Mucosa of gallbladder (tissue), 1 donor: ENCODE results near the gene ZNF419. TPM values are rescaled to one million over a fixed set of nuclear protein-coding genes. Genes with fewer than 3 reads are reported as not detected.
A peak's percentile ranks its signal among the peaks of the same experiment; 100 is the strongest.
"Not testable (repeated sequence)": the region's sequence is repeated elsewhere in the genome, so short reads cannot be mapped to it uniquely, and the experiment has no call there.

Experiments
- DNase-seq: peaks from one replicate; pipeline ENCODE4 v3.0.0-alpha.2; 2020; ENCODE audit warnings: low spot score
- total RNA-seq: library from RNA; stranded (reverse); gene quantifications from one replicate; pipeline ENCODE4 v1.2.1, GENCODE V29; 2021
- donor health status: DM: no; HTN: no; CAD: no.

Gene ZNF419
- 9.6 TPM for total RNA-seq

DNA sequence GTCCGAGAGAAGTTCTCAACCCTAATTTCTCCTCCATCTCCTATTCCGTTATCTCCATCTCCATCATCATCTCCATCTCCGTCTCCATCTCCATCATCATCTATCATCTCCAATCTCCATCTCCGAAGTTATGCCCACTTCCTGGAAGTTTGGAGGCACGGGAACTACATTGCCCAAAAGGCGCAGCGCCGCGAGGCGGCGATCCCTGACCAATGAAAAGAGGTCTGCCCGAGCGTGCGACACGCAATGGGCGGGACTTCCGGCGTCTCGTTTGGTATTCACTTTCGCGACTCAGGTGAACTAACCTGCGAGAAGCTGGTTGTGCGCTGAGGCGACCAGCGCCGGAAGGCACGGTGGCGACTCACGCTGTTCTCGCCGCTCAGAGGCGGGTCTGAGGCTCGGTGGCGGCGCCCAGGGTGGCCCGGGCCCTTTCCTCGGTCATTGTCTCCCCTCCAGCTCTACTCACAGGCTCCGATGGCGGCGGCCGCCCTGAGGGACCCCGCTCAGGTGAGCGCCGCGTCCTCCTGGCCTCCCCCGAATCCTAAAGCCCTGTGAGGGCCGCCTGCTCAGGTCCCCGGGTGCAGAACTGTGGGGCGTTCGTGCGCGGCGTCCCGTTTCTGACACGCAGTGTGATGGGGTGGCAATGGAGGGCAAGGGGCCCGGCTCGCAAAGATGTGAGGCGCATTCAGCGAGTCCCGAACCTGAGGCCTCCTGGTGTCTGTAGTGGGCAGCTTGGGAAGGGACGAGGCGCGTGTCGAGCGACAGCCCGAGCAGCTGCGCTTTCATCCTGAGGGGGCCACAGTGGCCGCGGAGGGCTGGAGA, at the start of gene ZNF419:
ZNF419 (plus strand) TSS at position 274 of the 822 bp plus-strand sequence; CDS start at position 475, 201 bp downstream.
- DNase-seq, result peak; percentile 94

DNA sequence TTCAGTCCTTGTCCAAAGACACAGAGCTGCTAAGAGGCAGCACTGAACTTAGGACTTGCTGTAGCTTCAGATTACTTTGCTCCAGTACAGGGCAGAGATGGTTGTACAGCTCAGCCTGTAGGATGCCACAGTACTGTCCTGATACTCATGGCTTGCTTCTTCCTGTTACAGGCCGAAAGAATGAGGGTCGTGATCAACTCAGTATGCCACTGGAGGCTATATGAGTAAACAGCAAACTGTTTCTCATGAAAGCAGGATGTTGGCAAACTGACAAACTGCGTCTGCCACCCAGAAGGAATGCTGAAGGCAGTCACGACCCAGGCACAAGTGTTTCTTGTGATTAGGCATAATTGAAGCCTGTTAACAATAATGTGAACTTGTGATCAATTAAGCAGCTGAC, 49.6 kb upstream of the ZNF419 start:
- DNase-seq, result no peak

DNA sequence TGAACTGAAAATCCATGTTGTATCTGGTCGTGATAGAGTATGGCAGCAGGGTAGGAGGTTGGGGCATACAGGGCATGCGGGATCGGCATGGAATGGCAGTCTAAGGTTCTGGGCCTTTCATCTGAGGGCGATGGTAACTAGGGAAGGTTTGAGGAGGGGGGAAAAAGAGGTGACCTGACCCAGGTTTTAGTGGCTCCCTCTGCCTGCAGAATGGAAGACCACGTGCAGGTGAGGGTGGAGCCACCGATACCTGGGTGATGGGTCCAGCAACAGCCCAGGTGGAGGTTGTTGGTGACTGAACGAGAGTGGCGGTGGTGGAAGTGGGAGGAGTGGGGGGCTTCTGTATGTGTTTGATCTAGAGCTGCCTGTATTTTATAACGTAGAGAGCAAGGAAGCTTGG, 48.6 kb upstream of the ZNF419 start:
- no peak for DNase-seq

DNA sequence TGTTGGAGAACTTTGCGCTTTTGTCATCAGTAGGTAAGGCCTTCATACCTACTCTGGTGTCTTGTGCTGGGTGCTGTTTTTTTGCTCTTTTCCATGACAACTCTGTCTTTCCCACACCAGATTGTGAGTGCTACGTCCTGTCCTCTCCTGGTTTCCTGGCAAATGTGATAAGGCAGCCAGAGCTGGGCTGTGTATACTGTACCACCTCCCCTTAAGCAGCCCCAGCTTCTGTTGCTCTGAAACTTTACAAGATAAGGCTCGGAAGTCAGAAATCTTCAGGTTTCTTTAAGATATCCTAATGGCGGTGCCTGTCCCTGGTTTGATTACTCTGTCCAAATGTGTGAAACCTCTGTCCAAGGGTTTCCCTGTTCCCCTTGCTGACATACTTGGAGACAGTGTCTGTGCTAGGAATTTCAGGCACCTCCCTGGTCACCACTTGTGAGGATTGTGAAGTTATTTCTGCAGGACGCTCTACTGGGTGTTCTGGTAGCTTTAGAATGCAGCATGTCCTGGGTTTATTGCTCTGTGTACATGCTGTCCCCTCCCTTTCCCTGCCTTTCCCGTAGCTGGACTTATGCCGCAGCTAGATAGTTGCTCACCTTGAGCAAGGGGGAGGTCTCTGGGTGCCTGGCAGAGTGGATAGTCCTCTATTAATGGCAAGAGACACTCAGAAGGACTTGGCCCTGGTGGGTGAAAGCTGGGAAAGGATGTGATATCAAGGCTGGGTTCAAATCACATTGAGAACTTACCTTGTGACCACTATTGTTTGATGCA, 45.4 kb upstream of the ZNF419 start:
- no peak for DNase-seq

DNA sequence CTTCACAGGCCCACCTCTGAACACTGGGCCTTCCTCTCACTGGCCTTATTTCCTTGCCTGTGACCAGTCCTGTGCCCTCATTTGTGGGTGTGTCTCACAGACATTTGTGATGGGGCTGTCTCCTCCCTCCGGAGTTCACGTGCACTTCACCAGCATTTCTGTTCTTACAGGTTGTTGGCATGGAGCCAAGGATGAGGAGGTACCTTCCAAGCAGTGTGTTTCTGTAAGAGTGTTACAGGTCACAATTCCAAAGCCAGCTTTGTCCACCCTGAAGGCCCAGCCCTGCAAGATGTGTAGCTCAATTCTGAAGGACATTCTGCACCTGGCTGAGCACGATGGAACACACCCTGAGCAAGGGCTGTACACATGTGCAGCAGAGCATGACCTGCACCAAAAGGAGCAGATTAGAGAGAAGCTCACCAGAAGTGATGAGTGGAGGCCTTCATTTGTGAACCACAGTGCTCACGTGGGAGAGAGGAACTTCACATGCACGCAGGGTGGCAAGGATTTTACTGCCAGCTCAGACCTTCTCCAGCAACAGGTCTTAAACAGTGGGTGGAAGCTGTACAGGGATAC, 44.3 kb upstream of the ZNF419 start:
- no peak for DNase-seq

DNA sequence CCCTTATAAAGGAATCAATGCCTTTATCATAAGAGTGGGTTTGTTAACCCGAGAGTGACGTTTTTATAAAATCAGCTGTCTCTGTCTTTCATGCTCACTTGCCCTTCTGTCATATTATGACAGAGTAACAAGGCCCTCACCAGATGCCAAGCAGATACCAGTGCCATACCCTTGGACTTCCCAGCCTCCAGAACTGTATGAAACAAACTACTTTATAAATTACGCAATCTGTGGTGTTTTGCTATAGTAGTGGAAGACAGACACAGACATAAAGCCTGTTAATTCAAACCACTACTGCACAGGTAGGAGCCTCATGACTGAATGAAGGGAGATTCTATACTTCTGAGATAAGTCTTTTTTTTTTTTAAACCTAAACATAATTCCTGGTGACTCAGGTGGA, 35.2 kb upstream of the ZNF419 start:
- DNase-seq, result no peak

DNA sequence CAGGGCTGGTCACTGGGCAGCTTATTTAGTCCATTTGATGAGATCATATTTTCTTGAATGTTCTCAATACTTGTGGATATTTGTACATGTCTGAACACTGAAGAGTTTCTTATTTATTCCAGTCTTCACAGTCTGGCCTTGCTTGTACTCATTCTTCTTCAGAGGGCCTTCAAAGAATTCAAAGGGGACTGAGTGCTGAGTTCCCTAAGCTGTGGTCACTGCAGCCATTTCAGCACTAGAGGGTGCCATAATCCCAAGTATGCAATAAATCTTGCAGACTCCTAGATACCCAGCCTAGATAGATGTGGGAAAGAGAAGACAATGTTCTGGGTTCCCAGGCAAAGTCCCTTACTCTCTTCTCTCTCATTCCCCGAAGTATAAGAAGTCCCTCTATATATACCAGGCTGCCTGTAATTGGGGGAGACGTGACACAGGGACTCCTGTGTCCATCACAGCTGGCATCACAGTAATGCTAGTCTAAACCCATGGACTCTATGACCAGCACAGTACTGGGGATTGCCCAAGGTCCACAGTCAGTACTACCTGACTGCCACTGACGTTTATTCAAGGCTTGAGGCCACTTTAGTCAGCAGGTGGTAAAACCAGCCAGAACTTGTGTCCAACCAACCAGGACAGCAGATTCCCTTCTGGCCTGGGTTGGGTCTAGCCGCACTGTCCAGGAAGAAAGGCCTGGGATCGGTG, 21.7 kb upstream of the ZNF419 start:
- DNase-seq, result no peak

DNA sequence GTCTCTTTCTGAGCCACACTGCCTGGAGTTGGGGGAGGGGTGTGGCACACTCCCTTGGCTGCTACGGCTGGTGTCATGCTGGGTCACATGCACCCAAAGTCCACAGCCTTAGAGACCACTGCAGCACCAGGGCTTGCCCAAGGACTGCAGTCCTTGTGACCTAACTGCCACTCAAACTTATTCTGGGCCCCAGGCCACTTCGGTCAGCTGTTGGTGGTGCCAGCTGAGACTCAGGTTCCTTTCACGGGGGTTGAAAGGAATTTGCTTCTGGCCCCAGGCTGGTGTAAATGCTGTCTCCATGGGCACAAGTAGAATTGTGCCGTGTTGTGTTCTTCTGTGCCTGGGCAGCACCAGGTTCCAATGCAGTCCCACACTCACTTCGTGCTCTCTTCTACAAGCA, 21.1 kb upstream of the ZNF419 start:
- DNase-seq, result no peak

DNA sequence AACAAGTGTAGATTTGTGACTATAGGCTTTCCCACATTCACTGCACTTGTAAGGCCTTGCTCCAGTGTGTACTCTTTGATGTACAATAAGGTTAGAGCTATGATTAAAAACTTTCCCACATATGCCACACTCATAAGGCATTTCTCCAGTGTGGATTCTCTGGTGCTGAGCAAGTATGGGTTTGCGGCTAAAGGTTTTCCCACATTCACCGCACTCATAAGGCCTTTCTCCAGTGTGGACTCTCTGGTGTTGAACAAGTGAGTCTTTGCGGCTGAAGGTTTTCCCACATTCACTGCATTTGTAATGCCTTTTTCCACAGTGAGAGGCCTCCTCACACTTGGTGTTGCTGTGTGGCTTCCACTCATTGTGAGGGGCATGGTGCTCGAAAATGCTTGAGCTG, 13.9 kb upstream of the ZNF419 start:
- no peak for DNase-seq

DNA sequence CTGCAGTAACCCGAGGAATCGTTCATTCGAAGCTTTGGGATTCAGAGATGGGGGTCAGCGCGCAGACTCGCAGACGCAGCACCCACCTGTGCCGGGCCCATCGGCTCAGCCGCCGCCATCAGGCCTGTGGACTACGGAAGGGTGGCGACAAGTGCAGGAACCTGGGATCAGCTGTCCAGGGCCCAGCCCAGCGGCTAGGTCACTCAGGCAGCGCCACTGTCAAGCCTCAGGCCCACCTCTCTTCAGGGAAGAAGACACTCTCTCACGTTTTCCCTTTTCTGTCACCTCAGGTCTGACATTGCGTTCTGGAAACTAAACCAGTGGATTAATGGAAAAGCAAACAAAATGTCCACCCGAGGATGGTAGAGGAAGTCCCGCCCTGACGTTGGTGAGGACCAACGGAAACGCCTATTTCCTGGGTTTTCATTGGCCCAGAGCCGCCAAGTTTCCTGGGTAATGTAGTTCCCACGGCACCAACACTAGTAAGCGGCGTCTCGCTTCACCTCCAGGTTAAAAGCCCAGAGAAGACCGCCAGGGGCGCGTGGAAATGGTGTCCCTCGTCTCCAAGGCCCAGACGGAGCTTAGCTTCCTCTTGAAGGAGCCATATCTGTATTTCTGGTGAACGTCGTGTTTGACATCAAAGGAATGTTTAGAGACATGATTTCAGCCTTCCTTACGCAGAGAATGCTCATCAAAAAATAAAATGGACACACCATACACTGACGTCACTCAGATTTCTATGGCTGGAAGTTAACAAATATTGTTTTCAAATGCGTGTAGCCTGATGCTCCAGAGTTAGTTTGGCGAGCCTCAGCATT, 10.2 kb upstream of the ZNF419 start, which contains the start of gene ZNF772:
ZNF772 (minus strand) TSS at position 376 of the 818 bp plus-strand sequence; CDS start at position 119, 257 bp downstream.
- DNase-seq, result peak; percentile 95

DNA sequence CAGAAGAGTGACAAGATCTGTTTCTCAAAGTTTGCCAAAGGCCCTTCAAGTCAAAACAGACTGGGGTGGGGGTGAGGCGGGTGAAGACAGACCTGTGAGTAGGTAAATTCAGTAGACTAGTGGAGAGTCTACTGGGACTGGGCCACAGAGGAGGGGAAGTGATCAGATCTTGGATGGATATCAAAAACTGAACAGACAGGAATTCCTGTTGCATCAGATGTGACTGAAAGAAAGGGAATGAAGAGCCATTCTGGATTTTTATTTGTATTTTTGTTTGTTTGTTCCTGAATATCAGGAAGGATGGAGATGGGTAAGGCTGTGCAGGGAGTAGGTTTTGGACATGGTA, 722 bp downstream of the ZNF419 start:
- DNase-seq, result not testable (repeated sequence)

DNA sequence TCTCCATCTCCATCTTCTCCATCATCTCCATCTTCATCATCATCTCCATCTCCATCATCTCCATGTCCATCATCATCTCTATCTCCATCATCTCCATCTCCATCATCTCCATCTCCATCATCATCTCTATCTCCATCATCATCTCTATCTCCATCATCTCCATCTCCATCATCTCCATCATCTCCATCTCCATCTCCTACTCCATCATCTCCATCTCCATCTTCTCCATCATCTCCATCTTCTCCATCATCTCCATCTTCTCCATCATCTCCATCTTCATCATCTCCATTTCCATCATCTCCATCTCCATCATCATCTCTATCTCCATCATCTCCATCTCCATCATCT, 11.8 kb downstream of the ZNF419 start:
- DNase-seq, result not testable (repeated sequence)

DNA sequence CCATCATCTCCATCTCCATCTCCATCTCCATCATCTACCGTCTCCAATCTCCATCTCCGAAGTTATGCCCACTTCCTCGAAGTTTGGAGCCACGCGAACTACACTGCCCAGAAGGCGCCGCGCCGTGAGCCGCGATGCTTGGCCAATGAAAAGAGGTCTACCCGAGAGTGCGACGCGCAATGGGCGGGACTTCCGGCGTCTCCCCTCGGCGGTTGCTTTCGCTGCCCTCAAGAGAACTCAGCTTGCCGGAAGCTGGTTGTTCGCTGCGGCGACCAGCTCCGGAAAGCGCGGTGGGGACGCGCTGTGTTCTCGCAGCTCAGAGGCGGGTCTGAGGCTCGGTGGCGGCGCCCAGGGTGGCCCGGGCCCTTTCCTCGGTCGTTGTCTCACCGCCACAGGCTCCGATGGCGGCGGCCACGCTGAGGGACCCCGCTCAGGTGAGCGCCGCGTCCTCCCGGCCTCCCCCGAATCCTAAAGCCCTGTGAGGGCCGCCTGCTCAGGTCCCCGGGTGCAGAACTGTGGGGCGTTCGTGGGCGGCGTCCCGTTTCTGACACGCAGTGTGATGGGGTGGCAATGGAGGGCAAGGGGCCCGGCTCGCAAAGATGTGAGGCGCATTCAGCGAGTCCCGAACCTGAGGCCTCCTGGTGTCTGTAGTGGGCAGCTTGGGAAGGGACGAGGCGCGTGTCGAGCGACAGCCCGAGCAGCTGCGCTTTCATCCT, 12.3 kb downstream of the ZNF419 start, which contains the start of gene ZNF773:
ZNF773 (plus strand) TSS at position 259 of the 716 bp plus-strand sequence; CDS start at position 402, 143 bp downstream.
- DNase-seq, result peak; percentile 97

DNA sequence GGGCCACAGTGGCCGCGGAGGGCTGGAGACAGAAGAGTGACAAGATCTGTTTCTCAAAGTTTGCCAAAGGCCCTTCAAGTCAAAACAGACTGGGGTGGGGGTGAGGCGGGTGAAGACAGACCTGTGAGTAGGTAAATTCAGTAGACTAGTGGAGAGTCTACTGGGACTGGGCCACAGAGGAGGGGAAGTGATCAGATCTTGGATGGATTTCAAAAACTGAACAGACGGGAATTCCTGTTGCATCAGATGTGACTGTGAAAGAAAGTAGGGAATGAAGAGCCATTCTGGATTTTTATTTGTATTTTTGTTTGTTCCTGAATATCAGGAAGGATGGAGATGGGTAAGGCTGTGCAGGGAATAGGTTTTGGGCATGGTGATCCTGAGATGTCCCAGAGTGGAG, 12.8 kb downstream of the ZNF419 start:
- not testable (repeated sequence) for DNase-seq

DNA sequence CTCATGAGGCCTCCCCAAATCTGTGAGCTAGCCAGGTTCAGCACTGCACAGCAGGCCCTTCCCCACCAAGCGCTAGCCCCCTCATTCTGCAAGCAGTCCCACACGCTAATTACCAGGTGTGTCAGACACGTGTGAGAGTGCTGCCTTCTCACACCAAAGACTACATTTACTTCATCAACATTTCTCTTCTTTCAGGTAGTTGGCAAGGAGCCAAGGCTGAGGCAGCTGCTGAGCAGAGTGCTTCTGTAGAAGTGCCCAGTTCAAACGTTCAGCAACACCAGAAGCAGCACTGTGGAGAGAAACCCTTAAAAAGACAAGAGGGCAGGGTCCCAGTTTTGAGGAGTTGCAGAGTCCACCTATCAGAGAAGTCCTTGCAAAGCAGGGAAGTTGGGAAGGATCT, 18.6 kb downstream of the ZNF419 start:
- DNase-seq, result no peak

DNA sequence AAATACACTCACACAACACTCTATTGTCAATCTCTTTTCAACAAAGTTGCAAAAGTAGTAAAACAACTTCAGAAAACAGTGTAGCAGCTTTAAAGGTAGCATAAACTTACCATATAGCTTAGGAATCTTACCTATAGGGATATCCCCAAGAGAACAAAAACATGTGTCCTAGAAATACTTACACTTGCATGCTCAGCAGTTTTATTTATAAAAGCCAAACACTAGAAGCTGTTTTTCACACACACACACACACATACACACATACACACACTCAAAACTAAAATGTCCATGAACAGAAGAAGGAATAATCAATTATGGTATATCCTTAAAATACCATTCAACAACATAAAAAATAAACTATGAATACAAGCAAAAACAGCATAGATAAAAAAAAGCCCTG, 23.9 kb downstream of the ZNF419 start:
- DNase-seq, result no peak

DNA sequence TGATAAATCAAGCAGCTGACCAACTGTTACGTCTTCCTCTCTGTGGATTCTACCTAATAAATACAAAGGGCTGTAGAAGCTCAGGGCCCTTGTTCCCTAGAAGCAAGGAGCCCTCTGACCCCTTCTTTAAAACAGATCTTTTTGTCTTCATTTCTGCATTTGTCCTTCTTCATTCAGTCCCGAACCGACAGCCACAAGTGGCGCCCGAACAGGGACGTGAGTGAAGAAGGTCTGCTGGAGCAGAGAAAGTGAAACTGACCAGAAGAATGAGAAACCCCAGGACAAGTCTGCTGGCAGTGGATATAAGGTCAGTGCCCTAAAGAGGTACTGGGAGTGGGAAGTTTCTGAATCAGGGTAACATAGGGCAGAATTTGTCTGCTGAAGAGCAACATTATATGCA, 25.3 kb downstream of the ZNF419 start:
- no peak for DNase-seq

DNA sequence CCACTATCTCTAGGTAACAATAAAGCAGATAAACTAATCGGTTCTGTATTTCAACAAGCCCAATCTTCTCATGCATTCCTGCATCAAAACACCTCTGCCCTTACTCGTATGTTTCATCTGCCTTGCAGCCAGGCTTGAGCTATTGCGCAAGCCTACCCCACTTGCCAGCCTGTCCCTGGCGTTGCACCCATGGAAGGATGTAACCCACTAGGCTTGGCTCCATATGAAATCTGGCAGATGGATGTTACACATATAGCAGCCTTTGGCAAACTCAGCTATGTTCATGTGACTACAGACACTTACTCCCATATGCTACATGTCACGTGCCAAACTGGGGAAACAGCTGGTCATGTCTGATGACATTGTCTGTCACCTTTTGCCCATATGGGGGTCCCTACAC, 27.7 kb downstream of the ZNF419 start:
- DNase-seq, result no peak

DNA sequence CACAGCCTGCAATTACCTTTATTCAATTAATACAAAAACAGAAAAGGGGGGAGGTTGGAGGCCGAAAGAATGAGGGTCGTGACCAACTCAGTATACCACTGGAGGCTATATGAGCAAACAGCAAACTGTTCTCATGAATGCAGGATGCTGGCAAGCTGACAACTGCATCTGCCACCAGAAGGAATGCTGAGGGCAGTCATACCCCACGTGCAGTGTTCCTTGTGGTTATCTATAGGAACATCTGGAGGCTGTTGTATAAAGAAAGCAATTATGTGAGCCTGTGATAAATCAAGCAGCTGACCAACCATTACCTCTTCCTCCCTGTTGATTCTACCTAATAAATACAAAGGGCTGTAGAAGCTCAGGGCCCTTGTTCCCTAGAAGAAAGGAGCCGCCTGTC, 30.5 kb downstream of the ZNF419 start:
- not testable (repeated sequence) for DNase-seq

DNA sequence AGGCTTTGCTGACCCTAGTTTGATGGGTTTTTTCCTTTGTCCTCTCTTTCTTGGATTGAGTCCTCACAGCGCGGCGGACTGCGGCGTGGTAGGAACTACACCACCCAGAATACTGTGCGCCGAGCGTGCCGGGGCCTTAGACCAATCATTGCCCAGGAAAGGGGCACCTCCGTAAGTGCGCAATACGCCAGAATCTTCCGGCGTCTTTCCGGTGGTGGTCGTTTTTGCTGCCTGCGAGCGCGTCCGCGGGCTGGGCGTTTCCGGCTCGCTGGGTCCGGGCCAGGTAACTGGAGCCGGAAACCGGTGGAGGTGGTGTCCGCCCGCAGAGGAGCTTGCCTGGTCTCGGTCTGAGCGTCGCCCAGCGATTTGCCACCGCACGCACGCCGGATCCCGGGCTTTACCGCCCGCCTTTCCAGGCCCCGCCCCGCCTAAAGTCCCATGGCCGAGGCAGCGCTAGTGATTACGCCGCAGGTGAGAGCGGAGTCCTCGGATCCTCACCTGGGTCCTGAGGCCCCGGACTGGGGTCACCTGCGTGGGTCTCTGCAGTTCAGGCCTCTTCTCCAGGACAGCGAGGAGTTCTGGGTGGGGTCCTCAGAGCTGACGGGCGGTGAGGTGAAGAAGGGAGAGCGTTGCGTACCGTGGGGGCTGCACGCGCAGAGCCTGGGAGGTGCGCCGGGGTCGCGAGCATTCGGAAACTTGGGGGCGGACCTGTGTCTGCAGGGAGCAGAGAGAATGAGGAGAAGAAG, 39.8 kb downstream of the ZNF419 start, which contains the start of gene ZNF549:
ZNF549 (plus strand) TSS at position 221 of the 746 bp plus-strand sequence; CDS start at position 439, 218 bp downstream.
- peak; percentile 91 for DNase-seq
